GM10266 (cell line): ENCODE data around the gene MC1R.
"Not testable (repeated sequence)": the region's sequence is repeated elsewhere in the genome, so short reads cannot be mapped to it uniquely, and the experiment has no call there.

ENCODE experiments used
- DNase-seq: peaks from one replicate; pipeline ENCODE4 v3.0.0; 2012; ENCODE audit errors: extremely low spot score
- CTCF ChIP-seq: IDR thresholded peaks from 2 replicates; pipeline ENCODE4 v1.5.1; 2012; ENCODE audit warnings: mild to moderate bottlenecking, low read depth; ENCODE audit not compliant: control insufficient read depth, insufficient read depth; ENCODE audit errors: missing control alignments

Gene MC1R

GRCh38 chr16:89934611-89935553 lies 16.2 kb downstream of the MC1R start:
- TF ChIP-seq CTCF: no peak
- DNase-seq: no peak

GRCh38 chr16:89935620-89936019 lies 17.0 kb downstream of the MC1R start:
- DNase-seq: not testable (repeated sequence)

GRCh38 chr16:89936034-89936433 lies 17.4 kb downstream of the MC1R start:
- no peak for TF ChIP-seq CTCF
- DNase-seq: no peak

- no peak for DNase-seq
- TF ChIP-seq CTCF: no peak
Measured at GRCh38 chr16:89936508-89936907, 17.8 kb downstream of the MC1R start.

- no peak for DNase-seq
- TF ChIP-seq CTCF: no peak
Measured at GRCh38 chr16:89936981-89937380, 18.3 kb downstream of the MC1R start.

- DNase-seq: no peak
- TF ChIP-seq CTCF: no peak
Measured at GRCh38 chr16:89938175-89938885, 19.7 kb downstream of the MC1R start.

GRCh38 chr16:89944773-89945172 lies 26.1 kb downstream of the MC1R start:
- TF ChIP-seq CTCF: no peak
- no peak for DNase-seq
